Kidney (tissue), 14 donors: ENCODE measurements around the gene WDR89. TPM values are rescaled to one million over a fixed set of nuclear protein-coding genes. Genes with fewer than 3 reads are reported as not detected.

ENCODE experiments used
- DNase-seq, 5 donors: peaks; one replicate each; pipeline ENCODE4 v3.0.0-alpha.2; 2013 to 2020
- FAIRE-seq: peaks from 2 replicates; lab custom pipeline; 2012; peaks lifted over from hg19 to GRCh38; lab: Jason Lieb, UNC
- H3K27ac ChIP-seq, 2 donors: one replicate each; pipeline ENCODE4 v1.7.0; 2013; ENCODE audit warnings: low read depth in 2 of 2, low read length in 2 of 2, inconsistent platforms in 1 of 2
- H3K27me3 ChIP-seq: one replicate; pipeline ENCODE4 v1.7.1; 2013; ENCODE audit warnings: low read length, inconsistent platforms; ENCODE audit not compliant: control insufficient read depth, insufficient read depth
- H3K36me3 ChIP-seq, 3 donors: one replicate each; pipeline versions ENCODE4 v1.7.0 to v1.7.1; 2013; ENCODE audit warnings: low read length in 3 of 3, control low read depth in 1 of 3, inconsistent platforms in 1 of 3; ENCODE audit not compliant: insufficient read depth in 3 of 3, control insufficient read depth in 2 of 3
- H3K4me1 ChIP-seq, 3 donors: one replicate each; pipeline versions ENCODE4 v1.7.0 to v1.7.1; 2013; ENCODE audit warnings: low read length in 3 of 3, inconsistent platforms in 1 of 3, low read depth in 1 of 3; ENCODE audit not compliant: control insufficient read depth in 2 of 3, insufficient read depth in 2 of 3
- H3K4me3 ChIP-seq, 3 donors: one replicate each; pipeline versions ENCODE4 v1.7.0 to v1.8.1; 2013; ENCODE audit warnings: low read length in 3 of 3, control low read depth in 1 of 3, inconsistent platforms in 1 of 3
- H3K9ac ChIP-seq, 3 donors: one replicate each; pipeline versions ENCODE4 v1.7.0 to v1.7.1; 2013; ENCODE audit warnings: low read length in 3 of 3, control low read depth in 1 of 3, inconsistent platforms in 1 of 3
- H3K9me3 ChIP-seq, 3 donors: one replicate each; pipeline versions ENCODE4 v1.7.0 to v1.7.1; 2013; ENCODE audit warnings: low read length in 3 of 3, control low read depth in 1 of 3, inconsistent platforms in 1 of 3; ENCODE audit not compliant: control insufficient read depth in 2 of 3, insufficient read depth in 1 of 3
- intact Hi-C: fragments of 100-400 bp; cut with DNase I; formaldehyde crosslinking; loops from one replicate; pipeline ENCODE4 v1.11.1; 2022
- polyA plus RNA-seq: library from polyadenylated mRNA; stranded (reverse); fragments of 350-450 nt; fragmentation: Illumina TruSeq; extraction: RNeasy Lipid Tissue Mini Kit (QIAGEN cat#74804); gene quantifications from one replicate; pipeline ENCODE4 v1.2.3, GENCODE V29; 2014; ENCODE audit warnings: low read depth, low replicate concordance; ENCODE audit not compliant: insufficient read depth
- total RNA-seq: library from RNA; stranded (reverse); fragmentation: NEBNext Ultra II Directional; extraction: Animal tissue kit (Norgen Biotek cat#: 25700); gene quantifications from one replicate; pipeline ENCODE4 v1.2.1, GENCODE V29; 2021
- TF ChIP-seq, protein P1 (sequence below): IDR thresholded peaks from 3 replicates; pipeline ENCODE4 v1.5.1; 2012; ENCODE audit warnings: mild to moderate bottlenecking, moderate library complexity, borderline replicate concordance; ENCODE audit not compliant: insufficient read depth; ENCODE audit errors: extremely low read depth
- donor health status: control.
- donor health status: control.
- donor health status: control.
- donor health status: control.
- donor health status: control.
- donor health status: DM: yes; HTN: yes; CAD: no.
- donor health status: Normal renal cell carcinoma (clear cell type).

Gene WDR89
- total and polyA plus RNA-seq, 2 donors from 2014 or later: 10.8 to 15.7 TPM

DNA sequence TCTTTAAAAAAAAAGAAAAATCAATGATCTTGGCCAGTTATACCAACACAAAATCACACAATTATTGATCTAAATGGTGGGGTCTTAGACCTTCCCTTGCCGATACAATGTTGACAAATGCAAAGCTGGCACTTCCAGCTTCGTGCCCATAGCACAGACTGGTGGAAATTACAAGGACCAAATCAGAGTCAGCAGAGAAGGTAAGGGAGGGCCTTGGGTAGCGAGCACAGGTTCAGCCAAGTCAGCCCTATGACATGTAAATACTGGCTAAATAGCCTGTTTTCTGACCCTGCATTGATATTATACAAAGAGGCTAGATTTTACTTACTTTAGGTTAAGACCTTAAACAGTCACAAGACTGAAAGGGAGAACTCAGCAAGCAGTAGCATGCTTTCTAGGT lies 30.3 kb upstream of the WDR89 start:
- intact Hi-C loops: no loop called here
- no peak for FAIRE-seq
- no peak for DNase-seq

DNA sequence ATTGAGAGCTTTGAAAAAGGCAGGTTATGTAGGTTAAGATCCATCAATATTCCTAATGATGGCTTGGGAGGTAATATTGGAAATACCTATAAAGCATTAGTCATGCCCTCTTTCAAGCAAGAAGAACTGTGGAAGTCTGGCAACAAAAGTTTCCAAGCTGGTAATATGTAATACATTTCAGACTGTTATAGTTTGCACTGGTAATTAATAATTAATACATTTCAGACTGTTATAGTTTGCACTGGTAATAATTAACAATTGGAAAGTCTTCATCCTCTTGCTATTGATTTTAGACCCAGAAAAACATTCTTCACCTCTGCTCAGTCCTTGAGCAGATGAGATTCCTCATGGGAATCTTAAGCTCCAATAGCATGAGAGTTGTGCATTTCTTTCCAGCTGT lies 29.0 kb upstream of the WDR89 start:
- peak in 1 of 5 donors; percentile 29 for DNase-seq
- no peaks in the 10 kb centered on the region for H3K9me3 ChIP-seq
- H3K9ac ChIP-seq: no peak overlapping the region
- intact Hi-C loops: no loop called here
- peak overlapping the region; percentile 37 to 47 for H3K27ac ChIP-seq
- no peak overlapping the region for H3K4me3 ChIP-seq
- peaks cover 0 to 10% (median 5%) of the 10 kb centered on the region in 3 donors for H3K4me1 ChIP-seq
- H3K27me3 ChIP-seq: no peaks in the 10 kb centered on the region
- no peaks in the 10 kb centered on the region for H3K36me3 ChIP-seq
- TF ChIP-seq, protein P1, sequence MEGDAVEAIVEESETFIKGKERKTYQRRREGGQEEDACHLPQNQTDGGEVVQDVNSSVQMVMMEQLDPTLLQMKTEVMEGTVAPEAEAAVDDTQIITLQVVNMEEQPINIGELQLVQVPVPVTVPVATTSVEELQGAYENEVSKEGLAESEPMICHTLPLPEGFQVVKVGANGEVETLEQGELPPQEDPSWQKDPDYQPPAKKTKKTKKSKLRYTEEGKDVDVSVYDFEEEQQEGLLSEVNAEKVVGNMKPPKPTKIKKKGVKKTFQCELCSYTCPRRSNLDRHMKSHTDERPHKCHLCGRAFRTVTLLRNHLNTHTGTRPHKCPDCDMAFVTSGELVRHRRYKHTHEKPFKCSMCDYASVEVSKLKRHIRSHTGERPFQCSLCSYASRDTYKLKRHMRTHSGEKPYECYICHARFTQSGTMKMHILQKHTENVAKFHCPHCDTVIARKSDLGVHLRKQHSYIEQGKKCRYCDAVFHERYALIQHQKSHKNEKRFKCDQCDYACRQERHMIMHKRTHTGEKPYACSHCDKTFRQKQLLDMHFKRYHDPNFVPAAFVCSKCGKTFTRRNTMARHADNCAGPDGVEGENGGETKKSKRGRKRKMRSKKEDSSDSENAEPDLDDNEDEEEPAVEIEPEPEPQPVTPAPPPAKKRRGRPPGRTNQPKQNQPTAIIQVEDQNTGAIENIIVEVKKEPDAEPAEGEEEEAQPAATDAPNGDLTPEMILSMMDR: no peak
- FAIRE-seq: peak; percentile 87

More for the DNA sequence above, 30.3 kb upstream of the WDR89 start:
- TF ChIP-seq, protein P1: no peak
- Histone ChIP-seq H3K4me3 (no peak overlapping the region), H3K36me3 (no peaks in the 10 kb centered on the region), H3K27ac (peak overlapping the region; percentile 81), H3K9ac (peak overlapping the region in 1 of 3 donors; percentile 30), H3K27me3 (no peaks in the 10 kb centered on the region), H3K9me3 (no peaks in the 10 kb centered on the region), H3K4me1 (peaks cover 0 to 10% (median 5%) of the 10 kb centered on the region in 3 donors)

DNA sequence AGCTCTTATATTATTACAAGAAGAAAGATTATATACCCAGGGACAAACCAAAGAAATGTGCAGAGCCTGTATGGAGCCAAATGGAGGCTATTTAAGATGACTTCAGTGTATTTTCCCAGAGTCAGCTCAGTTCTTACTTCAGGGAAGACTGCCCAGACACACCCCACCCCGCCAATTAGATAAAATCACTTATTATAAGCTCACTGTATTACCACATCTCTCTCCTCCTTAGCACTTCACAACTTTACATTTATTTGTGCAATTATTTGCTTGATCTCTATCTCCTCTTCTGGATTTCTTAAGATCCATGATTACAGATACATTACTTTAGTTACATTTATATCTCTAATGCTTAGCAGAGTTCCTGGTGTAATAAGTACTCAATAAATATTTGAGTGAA lies 24.7 kb upstream of the WDR89 start:
- Histone ChIP-seq H3K9me3 (no peaks in the 10 kb centered on the region), H3K36me3 (no peaks in the 10 kb centered on the region), H3K4me3 (no peak overlapping the region), H3K27ac (no peak overlapping the region), H3K9ac (no peak overlapping the region), H3K27me3 (no peaks in the 10 kb centered on the region), H3K4me1 (peaks cover 0 to 3% (median 0%) of the 10 kb centered on the region in 3 donors)
- no peak for FAIRE-seq
- intact Hi-C loops: no loop called here
- DNase-seq: no peak
- TF ChIP-seq, protein P1: no peak
